Measurements from ENCODE around the gene ATG2B. TPM values are rescaled to one million over a fixed set of nuclear protein-coding genes. Genes with fewer than 3 reads are reported as not detected.

ATG2B gene
- total and polyA plus RNA-seq, 7 experiments from 2014 or later = 1.8 to 43.4 (median 24.7) TPM

DNA sequence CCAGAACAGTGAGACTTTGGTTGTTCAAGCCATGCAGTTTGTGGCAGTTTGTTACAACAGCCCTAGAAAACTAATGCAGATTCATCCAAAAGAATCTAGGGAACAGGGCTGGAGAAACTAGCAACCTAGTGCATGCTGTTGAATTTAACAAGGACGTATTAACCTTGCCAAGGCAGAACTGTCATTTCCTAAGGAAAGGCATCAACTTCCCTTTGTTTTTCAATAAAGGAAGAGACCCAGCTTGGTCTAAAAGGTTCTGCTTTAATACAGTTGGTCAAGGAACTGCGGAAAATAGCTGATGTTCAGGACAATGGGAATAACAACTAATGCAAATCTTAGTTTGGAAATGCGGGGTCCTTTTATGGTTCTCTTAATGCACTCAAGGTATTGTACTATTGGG is 40.3 kb upstream of the ATG2B start:
- Histone ChIP-seq H3K9me3 (ENCODE audit: control insufficient read depth in 2 of 3, low read length in 3 of 3) (no peaks in the 10 kb centered on the region), H3K27ac (ENCODE audit: low read depth, low read length) (no peak overlapping the region), H3K4me3 (ENCODE audit: low read length) (no peak overlapping the region), H3K4me1 (ENCODE audit: control insufficient read depth in 2 of 2, insufficient read depth in 2 of 2, low read length in 2 of 2) (no peaks in the 10 kb centered on the region), H3K36me3 (ENCODE audit: control insufficient read depth in 2 of 3, insufficient read depth in 3 of 3, low read length in 3 of 3) (no peaks in the 10 kb centered on the region), H3K27me3 (ENCODE audit: control insufficient read depth in 2 of 2, insufficient read depth in 2 of 2, low read length in 2 of 2) (no peaks in the 10 kb centered on the region)
- H3K9me3 Mint-ChIP-seq = no peaks in the 10 kb centered on the region
- no peak for ATAC-seq
- no peak overlapping the region for H3K4me3 Mint-ChIP-seq
- intact Hi-C loops (cut with micrococcal nuclease) = no loop called here
- ChIA-PET POLR2A (interaction anchor here (0.6 kb wide), 2 partner anchors 96 to 164 kb away, joined by 3 to 4 read pairs; no protein-coding TSS in a partner anchor), CTCF (no interaction called here)
- H3K27ac Mint-ChIP-seq = no peak overlapping the region
- no peak for DNase-seq
- H3K4me1 Mint-ChIP-seq = no peaks in the 10 kb centered on the region
- no peaks in the 10 kb centered on the region for H3K36me3 Mint-ChIP-seq
- H3K27me3 Mint-ChIP-seq = peaks cover 6 to 21% (median 12%) of the 10 kb centered on the region in 5 donors

DNA sequence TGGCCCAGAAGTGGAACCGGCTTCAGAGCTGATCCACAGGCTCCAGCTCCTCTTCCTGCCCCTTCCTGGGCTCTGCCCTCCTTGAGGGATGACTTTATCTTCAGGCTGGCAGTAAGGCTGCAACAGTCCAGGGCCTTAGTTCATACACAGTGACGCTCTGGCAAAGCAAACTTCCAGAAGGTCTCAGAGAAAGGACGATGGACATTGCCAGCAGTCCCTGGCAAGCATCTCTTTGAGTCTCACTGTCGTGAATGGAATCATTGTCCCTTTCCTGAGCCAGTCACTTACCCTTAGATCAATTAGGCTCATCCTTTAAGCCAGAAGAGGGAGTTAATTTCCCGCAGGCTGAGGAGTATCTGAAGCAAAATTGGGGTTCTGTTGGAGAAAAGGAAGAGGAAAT is 37.4 kb upstream of the ATG2B start:
- ATAC-seq (no peak), DNase-seq (no peak)
- intact Hi-C loops (cut with micrococcal nuclease) = no loop called here
- Mint-ChIP-seq H3K4me1 (no peaks in the 10 kb centered on the region), H3K9me3 (no peaks in the 10 kb centered on the region), H3K36me3 (no peaks in the 10 kb centered on the region), H3K4me3 (no peak overlapping the region), H3K27me3 (peaks cover 6 to 21% (median 13%) of the 10 kb centered on the region in 5 donors), H3K27ac (no peak overlapping the region)
- ChIA-PET CTCF (no interaction called here), POLR2A (no interaction called here)
- no peaks in the 10 kb centered on the region for H3K4me1 ChIP-seq (ENCODE audit: control insufficient read depth in 2 of 2, insufficient read depth in 2 of 2, low read length in 2 of 2)
- H3K4me3 ChIP-seq (ENCODE audit: low read length) = no peak overlapping the region
- no peaks in the 10 kb centered on the region for H3K9me3 ChIP-seq (ENCODE audit: control insufficient read depth in 2 of 3, low read length in 3 of 3)
- no peaks in the 10 kb centered on the region for H3K27me3 ChIP-seq (ENCODE audit: control insufficient read depth in 2 of 2, insufficient read depth in 2 of 2, low read length in 2 of 2)
- H3K36me3 ChIP-seq (ENCODE audit: control insufficient read depth in 2 of 3, insufficient read depth in 3 of 3, low read length in 3 of 3) = no peaks in the 10 kb centered on the region
- H3K27ac ChIP-seq (ENCODE audit: low read depth, low read length) = no peak overlapping the region

DNA sequence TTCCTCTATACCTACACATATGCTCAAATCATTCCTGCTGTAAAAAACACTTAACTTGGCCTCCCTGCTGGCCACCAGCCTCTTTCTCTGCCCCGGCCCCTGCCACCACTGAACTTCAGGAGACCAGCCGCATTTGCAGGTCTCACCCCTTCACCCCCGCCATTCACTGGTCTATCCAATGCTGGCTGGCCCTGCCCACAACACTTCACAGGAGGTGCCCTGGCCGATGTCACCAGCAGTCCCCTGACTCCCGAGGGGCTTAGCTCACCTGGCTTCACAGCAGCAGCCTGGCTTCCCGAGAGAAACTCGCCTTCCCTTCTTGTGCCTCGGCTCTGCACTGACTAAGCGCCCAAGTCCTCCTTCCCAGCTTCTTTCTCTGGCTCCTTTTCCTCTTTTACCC is 36.3 kb upstream of the ATG2B start:
- Mint-ChIP-seq H3K36me3 (no peaks in the 10 kb centered on the region), H3K27me3 (peaks cover 6 to 21% (median 13%) of the 10 kb centered on the region in 5 donors), H3K4me1 (no peaks in the 10 kb centered on the region), H3K27ac (no peak overlapping the region), H3K9me3 (no peaks in the 10 kb centered on the region), H3K4me3 (no peak overlapping the region)
- DNase-seq = no peak
- POLR2A ChIA-PET = no interaction called here
- H3K27ac ChIP-seq (ENCODE audit: low read depth, low read length) = no peak overlapping the region
- H3K9me3 ChIP-seq (ENCODE audit: control insufficient read depth in 2 of 3, low read length in 3 of 3) = no peaks in the 10 kb centered on the region
- ATAC-seq = no peak
- H3K27me3 ChIP-seq (ENCODE audit: control insufficient read depth in 2 of 2, insufficient read depth in 2 of 2, low read length in 2 of 2) = no peaks in the 10 kb centered on the region
- CTCF ChIA-PET = no interaction called here
- H3K4me1 ChIP-seq (ENCODE audit: control insufficient read depth in 2 of 2, insufficient read depth in 2 of 2, low read length in 2 of 2) = no peaks in the 10 kb centered on the region
- intact Hi-C loops (cut with micrococcal nuclease) = no loop called here
- H3K4me3 ChIP-seq (ENCODE audit: low read length) = no peak overlapping the region
- no peaks in the 10 kb centered on the region for H3K36me3 ChIP-seq (ENCODE audit: control insufficient read depth in 2 of 3, insufficient read depth in 3 of 3, low read length in 3 of 3)

DNA sequence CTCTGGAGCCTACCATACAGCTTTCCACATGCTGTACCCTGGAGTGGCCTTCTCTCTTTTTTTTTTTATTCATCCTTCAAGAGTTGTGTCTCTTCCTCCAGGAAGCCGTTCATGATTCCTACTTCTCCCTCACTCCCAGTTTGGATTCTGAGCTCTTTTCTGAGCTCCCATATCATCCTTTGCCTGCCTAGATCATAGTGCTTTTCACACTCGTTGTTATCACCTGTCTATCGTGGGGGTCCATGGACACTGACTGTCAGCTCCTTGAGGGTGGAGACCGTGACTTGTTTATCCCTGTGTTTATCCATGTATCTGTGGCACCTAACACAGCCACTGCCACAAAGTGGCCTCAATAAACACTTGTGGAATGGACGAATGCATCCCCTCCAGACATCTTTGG is 35.8 kb upstream of the ATG2B start:
- no peaks in the 10 kb centered on the region for H3K36me3 ChIP-seq (ENCODE audit: control insufficient read depth in 2 of 3, insufficient read depth in 3 of 3, low read length in 3 of 3)
- ChIA-PET POLR2A (no interaction called here), CTCF (no interaction called here)
- no peaks in the 10 kb centered on the region for H3K9me3 ChIP-seq (ENCODE audit: control insufficient read depth in 2 of 3, low read length in 3 of 3)
- no peaks in the 10 kb centered on the region for H3K4me1 ChIP-seq (ENCODE audit: control insufficient read depth in 2 of 2, insufficient read depth in 2 of 2, low read length in 2 of 2)
- DNase-seq (no peak), ATAC-seq (no peak)
- Mint-ChIP-seq H3K27ac (no peak overlapping the region), H3K36me3 (no peaks in the 10 kb centered on the region), H3K4me3 (no peak overlapping the region), H3K27me3 (peaks cover 6 to 19% (median 13%) of the 10 kb centered on the region in 5 donors), H3K9me3 (no peaks in the 10 kb centered on the region), H3K4me1 (no peaks in the 10 kb centered on the region)
- intact Hi-C loops (cut with micrococcal nuclease) = no loop called here
- H3K27me3 ChIP-seq (ENCODE audit: control insufficient read depth in 2 of 2, insufficient read depth in 2 of 2, low read length in 2 of 2) = no peaks in the 10 kb centered on the region
- H3K4me3 ChIP-seq (ENCODE audit: low read length) = no peak overlapping the region
- H3K27ac ChIP-seq (ENCODE audit: low read depth, low read length) = no peak overlapping the region

DNA sequence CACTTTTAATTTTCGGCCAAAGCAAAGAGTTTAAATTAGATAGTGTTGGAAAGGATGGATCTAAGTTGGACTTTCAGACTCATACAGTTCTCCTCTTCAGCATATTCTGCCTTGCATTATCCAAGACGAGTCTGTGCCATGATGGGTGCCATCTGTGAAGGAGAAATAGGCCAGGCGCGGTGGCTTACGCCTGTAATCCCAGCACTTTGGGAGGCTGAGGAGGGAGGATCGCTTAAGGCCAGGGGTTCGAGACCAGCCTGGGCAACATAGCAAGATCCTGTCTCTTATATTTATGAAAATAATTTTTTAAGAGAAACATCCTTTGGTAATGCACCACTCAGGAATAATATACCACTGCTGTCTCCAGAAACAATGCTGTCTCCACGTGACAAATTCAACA is 35.3 kb upstream of the ATG2B start:
- H3K27ac Mint-ChIP-seq = no peak overlapping the region
- H3K36me3 ChIP-seq (ENCODE audit: control insufficient read depth in 2 of 3, insufficient read depth in 3 of 3, low read length in 3 of 3) = no peaks in the 10 kb centered on the region
- intact Hi-C loops (cut with micrococcal nuclease) = no loop called here
- ATAC-seq (no peak), DNase-seq (no peak)
- H3K27me3 Mint-ChIP-seq = peaks cover 6 to 19% (median 13%) of the 10 kb centered on the region in 5 donors
- H3K4me1 ChIP-seq (ENCODE audit: control insufficient read depth in 2 of 2, insufficient read depth in 2 of 2, low read length in 2 of 2) = no peaks in the 10 kb centered on the region
- H3K9me3 Mint-ChIP-seq = no peaks in the 10 kb centered on the region
- POLR2A ChIA-PET = no interaction called here
- H3K27me3 ChIP-seq (ENCODE audit: control insufficient read depth in 2 of 2, insufficient read depth in 2 of 2, low read length in 2 of 2) = no peaks in the 10 kb centered on the region
- CTCF ChIA-PET = no interaction called here
- H3K4me3 Mint-ChIP-seq = no peak overlapping the region
- no peaks in the 10 kb centered on the region for H3K36me3 Mint-ChIP-seq
- H3K27ac ChIP-seq (ENCODE audit: low read depth, low read length) = no peak overlapping the region
- no peak overlapping the region for H3K4me3 ChIP-seq (ENCODE audit: low read length)
- no peaks in the 10 kb centered on the region for H3K4me1 Mint-ChIP-seq
- no peaks in the 10 kb centered on the region for H3K9me3 ChIP-seq (ENCODE audit: control insufficient read depth in 2 of 3, low read length in 3 of 3)

DNA sequence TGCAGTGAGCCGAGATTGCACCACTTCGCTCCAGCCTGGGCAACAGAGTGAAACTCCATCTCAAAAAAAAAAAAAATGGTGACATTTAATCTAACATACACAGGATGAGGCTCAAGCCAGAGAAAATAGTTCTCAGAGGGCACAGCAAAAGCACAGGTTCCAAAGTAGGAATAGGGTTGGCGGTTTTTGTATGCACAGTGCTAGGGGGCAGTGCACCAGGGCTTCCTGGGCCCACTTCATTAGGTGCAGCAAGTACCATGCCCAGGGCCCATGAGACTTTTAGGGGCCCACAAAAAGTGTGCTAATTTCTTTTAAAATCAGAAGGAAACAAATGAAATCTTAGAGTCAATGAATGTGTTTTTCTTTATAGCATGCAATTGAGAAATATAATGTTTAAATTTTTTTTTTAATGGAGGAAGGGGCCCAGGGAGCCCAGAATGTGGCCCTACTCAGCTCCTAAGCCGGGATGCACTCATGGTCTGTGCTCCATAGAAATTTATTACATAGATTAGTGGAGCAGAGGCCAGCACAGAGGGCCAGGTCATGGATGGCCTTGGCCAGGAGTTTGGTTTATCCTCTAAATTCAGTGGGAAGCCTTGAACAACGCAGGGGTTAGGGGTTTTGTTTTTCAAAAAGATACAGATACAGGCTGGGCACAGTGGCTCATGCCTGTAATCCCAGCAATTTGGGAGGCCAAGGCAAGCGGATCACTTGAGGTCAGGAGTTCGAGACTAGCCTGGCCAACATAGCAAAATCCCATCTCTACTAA is 31.1 kb upstream of the ATG2B start:
- H3K27me3 Mint-ChIP-seq = peaks cover 0 to 20% (median 5%) of the 10 kb centered on the region in 5 donors
- no peak overlapping the region for H3K4me3 Mint-ChIP-seq
- H3K9me3 ChIP-seq (ENCODE audit: control insufficient read depth in 2 of 3, low read length in 3 of 3) = no peaks in the 10 kb centered on the region
- H3K4me1 Mint-ChIP-seq = peaks cover 0 to 7% (median 0%) of the 10 kb centered on the region in 7 donors
- intact Hi-C loops (cut with micrococcal nuclease) = loop anchor here in 1 of 2 donors (5.0 kb wide), 1 partner anchor 877 kb away; the partner anchor contains the start of gene SYNE3
- no peak overlapping the region for H3K4me3 ChIP-seq (ENCODE audit: low read length)
- H3K27ac ChIP-seq (ENCODE audit: low read depth, low read length) = no peak overlapping the region
- ChIA-PET POLR2A (no interaction called here), CTCF (no interaction called here)
- no peaks in the 10 kb centered on the region for H3K36me3 Mint-ChIP-seq
- H3K27me3 ChIP-seq (ENCODE audit: control insufficient read depth in 2 of 2, insufficient read depth in 2 of 2, low read length in 2 of 2) = no peaks in the 10 kb centered on the region
- no peak overlapping the region for H3K27ac Mint-ChIP-seq
- no peaks in the 10 kb centered on the region for H3K9me3 Mint-ChIP-seq
- ATAC-seq = no peak
- no peak for DNase-seq
- no peaks in the 10 kb centered on the region for H3K36me3 ChIP-seq (ENCODE audit: control insufficient read depth in 2 of 3, insufficient read depth in 3 of 3, low read length in 3 of 3)
- H3K4me1 ChIP-seq (ENCODE audit: control insufficient read depth in 2 of 2, insufficient read depth in 2 of 2, low read length in 2 of 2) = peaks cover 7 to 11% of the 10 kb centered on the region in 2 donors

DNA sequence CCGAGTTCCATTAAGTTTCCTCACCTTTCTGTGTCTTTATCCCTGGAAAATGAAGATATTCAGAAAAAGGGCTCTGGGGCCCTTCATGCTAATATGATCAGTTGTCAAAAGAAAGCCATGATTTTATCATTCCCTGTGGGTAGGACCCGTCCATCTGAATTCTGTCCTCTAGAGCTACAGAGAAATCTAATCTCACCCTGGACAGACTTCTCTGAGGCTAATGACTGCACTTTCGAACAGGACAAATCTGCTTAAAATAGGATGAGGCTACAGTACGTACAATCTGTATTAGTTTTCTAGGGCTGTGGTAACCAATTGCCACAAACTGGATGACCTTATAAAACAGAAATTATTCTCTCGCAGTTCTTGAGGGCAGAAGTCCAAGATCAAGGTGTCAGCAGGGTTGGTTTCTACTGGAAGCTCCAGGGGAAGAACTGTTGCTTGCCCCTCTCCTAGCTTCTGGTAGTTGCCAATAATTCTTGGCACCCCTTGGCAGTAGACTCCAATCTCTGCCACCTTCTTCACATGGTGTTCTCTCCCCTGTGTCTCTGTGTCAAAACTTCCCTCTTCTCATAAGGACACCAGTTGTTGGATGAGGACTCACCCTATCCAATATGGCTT is 30.0 kb upstream of the ATG2B start:
- POLR2A ChIA-PET = no interaction called here
- Mint-ChIP-seq H3K4me3 (peak overlapping the region; percentile 8 to 92 (median 86)), H3K27ac (peak overlapping the region in 1 of 9 donors; percentile 36), H3K36me3 (no peaks in the 10 kb centered on the region), H3K27me3 (peaks cover 0 to 18% (median 0%) of the 10 kb centered on the region in 5 donors), H3K4me1 (peaks cover 0 to 7% (median 0%) of the 10 kb centered on the region in 7 donors), H3K9me3 (no peaks in the 10 kb centered on the region)
- Histone ChIP-seq H3K27me3 (ENCODE audit: control insufficient read depth in 2 of 2, insufficient read depth in 2 of 2, low read length in 2 of 2) (no peaks in the 10 kb centered on the region), H3K4me1 (ENCODE audit: control insufficient read depth in 2 of 2, insufficient read depth in 2 of 2, low read length in 2 of 2) (peaks cover 7 to 11% of the 10 kb centered on the region in 2 donors), H3K4me3 (ENCODE audit: low read length) (no peak overlapping the region), H3K9me3 (ENCODE audit: control insufficient read depth in 2 of 3, low read length in 3 of 3) (no peaks in the 10 kb centered on the region), H3K36me3 (ENCODE audit: control insufficient read depth in 2 of 3, insufficient read depth in 3 of 3, low read length in 3 of 3) (no peaks in the 10 kb centered on the region), H3K27ac (ENCODE audit: low read depth, low read length) (no peak overlapping the region)
- intact Hi-C loops (cut with micrococcal nuclease) = loop anchor here in 1 of 2 donors (5.0 kb wide), 1 partner anchor 876 kb away; the partner anchor contains the start of gene SYNE3
- CTCF ChIA-PET = no interaction called here
- ATAC-seq (no peak), DNase-seq (no peak)
